NCI-H2171 treated with DMSO at 0.1 percent for 48 hours (cell line): Measurements from ENCODE around the gene PSPN.

Experiments
- DNase-seq: peaks from one replicate; lab custom pipeline; 2025; lab: John Stamatoyannopoulos, UW

Gene PSPN

GRCh38 chr19:6325614-6326013, 50.1 kb downstream of the PSPN start:
- no peak for DNase-seq
